Endothelial cell of umbilical vein (primary cell): Measurements from ENCODE around the gene NCEH1. TPM values are rescaled to one million over a fixed set of nuclear protein-coding genes. Genes with fewer than 3 reads are reported as not detected.

ENCODE experiments used
- BruUV-seq: library from RNA; stranded (reverse); fragments of 400-500 nt; replicated peaks from 2 replicates; lab custom pipeline; 2021; lab: Mats Ljungman, UMichigan
- CTCF ChIA-PET: fragments of 300-600, 350-600 bp; sonication (Branson Sonifier 250); formaldehyde crosslinking; loops from one replicate; lab custom pipeline; 2021; ENCODE audit warnings: antibody characterized with exemption, inconsistent platforms; lab: Charles Lee
- POLR2A ChIA-PET: fragments of 300-600, 350-600 bp; sonication (Branson Sonifier 250); formaldehyde crosslinking; loops from one replicate; lab custom pipeline; 2021; ENCODE audit warnings: antibody characterized with exemption, inconsistent platforms; lab: Charles Lee
- DNase-seq: peaks from one replicate; pipeline ENCODE4 v3.0.0-alpha.2; 2011; ENCODE audit warnings: low read depth, low spot score
- FAIRE-seq: peaks from 2 replicates; lab custom pipeline; 2011; peaks lifted over from hg19 to GRCh38; lab: Jason Lieb, UNC
- H2AFZ ChIP-seq: 2 replicates; pipeline ENCODE4 v1.6.0; 2012; ENCODE audit warnings: low read depth, low read length, control low read depth, inconsistent platforms
- H3K27ac ChIP-seq: 2 replicates; pipeline ENCODE4 v1.5.1; 2011; ENCODE audit warnings: low read depth, mild to moderate bottlenecking, control low read depth, low read length, moderate library complexity; ENCODE audit not compliant: insufficient read depth
- H3K27me3 ChIP-seq, 2 experiments: 2 replicates each; pipeline versions ENCODE4 v1.6.0 to v1.6.1; 2011; ENCODE audit warnings: low read length in 2 of 2, mixed read lengths in 1 of 2; ENCODE audit not compliant: control insufficient read depth in 2 of 2, insufficient read depth in 2 of 2
- H3K36me3 ChIP-seq, 2 experiments: 2 replicates in 1 of 2; 3 replicates in 1 of 2; pipeline ENCODE4 v1.5.1; 2011; ENCODE audit warnings: low read length in 2 of 2, mild to moderate bottlenecking in 1 of 2, moderate library complexity in 1 of 2; ENCODE audit not compliant: control insufficient read depth in 2 of 2, insufficient read depth in 2 of 2; ENCODE audit errors: extremely low read depth in 1 of 2
- H3K4me1 ChIP-seq: 3 replicates; pipeline ENCODE4 v1.5.1; 2011; ENCODE audit warnings: mild to moderate bottlenecking, low read length; ENCODE audit not compliant: control insufficient read depth, insufficient read depth; ENCODE audit errors: extremely low read depth
- H3K4me2 ChIP-seq: 2 replicates; pipeline ENCODE4 v1.6.1; 2011; ENCODE audit warnings: low read length, control low read depth, mixed read lengths; ENCODE audit not compliant: insufficient read depth
- H3K4me3 ChIP-seq, 3 experiments: fragments of 200-600 bp in 1 of 3; sonication (generic), shearing (Covaris generic) in 1 of 3; replicated peaks in 1 of 3; 2 replicates each; pipeline ENCODE4 v1.5.1; 2011 to 2016; ENCODE audit warnings: control low read depth in 3 of 3, low read length in 3 of 3, mild to moderate bottlenecking in 2 of 3, inconsistent platforms in 1 of 3, low read depth in 1 of 3, moderate library complexity in 1 of 3; ENCODE audit not compliant: insufficient read depth in 1 of 3
- H3K79me2 ChIP-seq: 2 replicates; pipeline ENCODE4 v1.6.0; 2012; ENCODE audit warnings: low read length, inconsistent platforms; ENCODE audit not compliant: control insufficient read depth, insufficient read depth
- H3K9ac ChIP-seq: replicated peaks from 2 replicates; pipeline ENCODE3; 2011; ENCODE audit warnings: low read length, control low read depth; ENCODE audit not compliant: insufficient read depth; ENCODE audit errors: extremely low read depth
- H3K9me1 ChIP-seq: replicated peaks from 3 replicates; pipeline ENCODE4 v1.6.0; 2011; ENCODE audit warnings: mild to moderate bottlenecking, low read length; ENCODE audit not compliant: control insufficient read depth, insufficient read depth; ENCODE audit errors: extremely low read depth
- H3K9me3 ChIP-seq: replicated peaks from 2 replicates; pipeline ENCODE4 v1.5.1; 2012; ENCODE audit warnings: low read length, inconsistent platforms; ENCODE audit not compliant: control insufficient read depth, insufficient read depth
- H4K20me1 ChIP-seq: replicated peaks from 2 replicates; pipeline ENCODE3; 2011; ENCODE audit warnings: mild to moderate bottlenecking, low read length; ENCODE audit not compliant: control insufficient read depth, insufficient read depth; ENCODE audit errors: extremely low read depth
- CTCF ChIP-seq, 2 donors: IDR thresholded peaks; 1 replicate in 1 of 2; 2 replicates in 1 of 2; pipeline ENCODE4 v1.5.1; 2011; ENCODE audit warnings: low read length in 2 of 2, mild to moderate bottlenecking in 2 of 2, moderate library complexity in 2 of 2, control low read depth in 1 of 2, inconsistent platforms in 1 of 2, low read depth in 1 of 2; ENCODE audit not compliant: insufficient read depth in 1 of 2; ENCODE audit errors: extremely low read depth in 1 of 2
- EZH2 ChIP-seq: IDR thresholded peaks from 2 replicates; pipeline ENCODE4 v1.6.1; 2012; ENCODE audit warnings: borderline replicate concordance, low read depth, mild to moderate bottlenecking, moderate library complexity, low read length, inconsistent platforms; ENCODE audit not compliant: severe bottlenecking
- FOS ChIP-seq: IDR thresholded peaks from 2 replicates; pipeline ENCODE4 v1.6.1; 2011; ENCODE audit warnings: mild to moderate bottlenecking, low read length, moderate library complexity, borderline replicate concordance; ENCODE audit not compliant: insufficient read depth
- GATA2 ChIP-seq: IDR thresholded peaks from 2 replicates; pipeline ENCODE4 v1.7.0; 2011; ENCODE audit warnings: low read depth, mild to moderate bottlenecking, moderate library complexity, mixed read lengths, low read length; ENCODE audit not compliant: insufficient read length, insufficient read depth
- JUN ChIP-seq: IDR thresholded peaks from 2 replicates; pipeline ENCODE4 v1.6.1; 2011; ENCODE audit warnings: borderline replicate concordance, low read depth; ENCODE audit not compliant: insufficient read length, insufficient read depth
- MAX ChIP-seq: IDR thresholded peaks from 2 replicates; pipeline ENCODE4 v1.6.1; 2011; ENCODE audit not compliant: insufficient read depth, insufficient read length
- MYC ChIP-seq: IDR thresholded peaks from one replicate; pipeline ENCODE4 v1.6.1; 2011; ENCODE audit warnings: mild to moderate bottlenecking, low read depth, low read length
- POLR2A ChIP-seq: IDR thresholded peaks from 2 replicates; pipeline ENCODE4 v1.6.1; 2012; ENCODE audit warnings: low read depth, mild to moderate bottlenecking, control low read depth, low read length
- POLR2AphosphoS5 ChIP-seq: IDR thresholded peaks from 2 replicates; pipeline ENCODE4 v1.6.1; 2012; ENCODE audit warnings: low read depth, mild to moderate bottlenecking, control low read depth, low read length, moderate library complexity; ENCODE audit not compliant: insufficient read depth
- dilution Hi-C: fragments of 300-500 bp; cut with MboI; formaldehyde crosslinking; loops from one replicate; pipeline ENCODE4 v1.15.0; 2019; ENCODE audit warnings: low sequenced_read_pairs; ENCODE audit not compliant: extremely low pct_ligation_motif_present
- intact Hi-C: fragments of 100-400 bp; cut with micrococcal nuclease; formaldehyde crosslinking; loops from one replicate; pipeline ENCODE4 v1.10.0; 2022
- polyA plus RNA-seq, 4 experiments: library from polyadenylated mRNA; depleted of rRNA in 3 of 4; stranded (reverse) in 3 of 4; unstranded in 1 of 4; fragments of >200 nt; gene quantifications; 2 replicates each; pipeline versions ENCODE4 v1.2.1 to v1.2.3, GENCODE V29; 2011 to 2012; ENCODE audit warnings: missing spikeins in 1 of 4
- total RNA-seq: library from RNA; stranded (reverse); gene quantifications from 2 replicates; pipeline ENCODE4 v1.2.3, GENCODE V29; 2021

The NCEH1 gene
- total and polyA plus RNA-seq, 2 donors (not counting 3 experiments of a cell fraction or from before 2014, with no cell fraction given) = 10.0 to 20.3 TPM

GRCh38 chr3:172701751-172702150 is 9.1 kb downstream of the NCEH1 start:
- no peaks in the 10 kb centered on the region for H3K9me1 ChIP-seq
- dilution Hi-C loops (no loop called here), intact Hi-C loops (no loop called here)
- no peak overlapping the region for H3K9ac ChIP-seq
- no peak for FAIRE-seq
- no peak for TF ChIP-seq GATA2
- TF ChIP-seq EZH2 = no peak
- no peak for TF ChIP-seq POLR2AphosphoS5
- TF ChIP-seq MAX = no peak
- no peak for TF ChIP-seq CTCF (IDR thresholded peaks at IDR 0.05; ENCODE audit: extremely low read depth in 1 of 2, insufficient read depth in 1 of 2, low read depth in 1 of 2, low read length in 2 of 2)
- TF ChIP-seq FOS = no peak
- TF ChIP-seq POLR2A = no peak
- no peak for TF ChIP-seq MYC
- no peak for TF ChIP-seq JUN
- H4K20me1 ChIP-seq = no peaks in the 10 kb centered on the region
- H3K4me3 ChIP-seq = no peak overlapping the region
- H3K27me3 ChIP-seq = no peaks in the 10 kb centered on the region
- no peaks in the 10 kb centered on the region for H3K36me3 ChIP-seq
- H3K4me2 ChIP-seq = no peak overlapping the region
- ChIA-PET CTCF (interaction anchor here (0.7 to 4.8 kb wide), 3 partner anchors 9 to 16 kb away, joined by 3 to 26 read pairs (median 8); partner anchors contain the start of gene NCEH1), POLR2A (interaction anchor here (0.6 kb wide), 1 partner anchor 49 kb away, joined by 3 read pairs; the partner anchor contains the start of gene ECT2)
- no TSS peak for BruUV-seq
- no peak overlapping the region for H2AFZ ChIP-seq
- H3K79me2 ChIP-seq = peaks cover 80% of the 10 kb centered on the region
- no peak overlapping the region for H3K27ac ChIP-seq
- no peak for DNase-seq
- no peaks in the 10 kb centered on the region for H3K4me1 ChIP-seq
- no peaks in the 10 kb centered on the region for H3K9me3 ChIP-seq
